Ureter (tissue), 1 donor: ENCODE results near the gene SLC23A3. TPM values are rescaled to one million over a fixed set of nuclear protein-coding genes. Genes with fewer than 3 reads are reported as not detected.

Source experiments
- DNase-seq: peaks from one replicate; pipeline ENCODE4 v3.0.0-alpha.2; 2020; ENCODE audit warnings: low spot score
- total RNA-seq: library from RNA; stranded (reverse); gene quantifications from one replicate; pipeline ENCODE4 v1.2.4, GENCODE V29; 2023
- donor health status: DM: yes; HTN: yes; CAD: no.

SLC23A3 gene, protein sequence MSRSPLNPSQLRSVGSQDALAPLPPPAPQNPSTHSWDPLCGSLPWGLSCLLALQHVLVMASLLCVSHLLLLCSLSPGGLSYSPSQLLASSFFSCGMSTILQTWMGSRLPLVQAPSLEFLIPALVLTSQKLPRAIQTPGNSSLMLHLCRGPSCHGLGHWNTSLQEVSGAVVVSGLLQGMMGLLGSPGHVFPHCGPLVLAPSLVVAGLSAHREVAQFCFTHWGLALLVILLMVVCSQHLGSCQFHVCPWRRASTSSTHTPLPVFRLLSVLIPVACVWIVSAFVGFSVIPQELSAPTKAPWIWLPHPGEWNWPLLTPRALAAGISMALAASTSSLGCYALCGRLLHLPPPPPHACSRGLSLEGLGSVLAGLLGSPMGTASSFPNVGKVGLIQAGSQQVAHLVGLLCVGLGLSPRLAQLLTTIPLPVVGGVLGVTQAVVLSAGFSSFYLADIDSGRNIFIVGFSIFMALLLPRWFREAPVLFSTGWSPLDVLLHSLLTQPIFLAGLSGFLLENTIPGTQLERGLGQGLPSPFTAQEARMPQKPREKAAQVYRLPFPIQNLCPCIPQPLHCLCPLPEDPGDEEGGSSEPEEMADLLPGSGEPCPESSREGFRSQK
- total RNA-seq: 1.6 TPM

- no peak for DNase-seq
Observed at GRCh38 chr2:219169930-219170654, at the start of gene SLC23A3. Gene SLC23A3, minus strand, starts transcription at chr2:219170029. Its CDS starts 45 bp downstream, at chr2:219169984.

- DNase-seq: peak; percentile 96
Observed at GRCh38 chr2:219218732-219219701, 49.2 kb upstream of the SLC23A3 start, which contains the start of gene ABCB6. Gene ABCB6, minus strand, starts transcription at chr2:219218958. Its CDS starts 285 bp downstream, at chr2:219218673.

GRCh38 chr2:219218217-219218731 lies 48.4 kb upstream of the SLC23A3 start:
- no peak for DNase-seq

- no peak for DNase-seq
Observed at GRCh38 chr2:219216535-219216915, 46.7 kb upstream of the SLC23A3 start.

- DNase-seq: no peak
Observed at GRCh38 chr2:219215871-219216534, 46.2 kb upstream of the SLC23A3 start.

- DNase-seq: no peak
Observed at GRCh38 chr2:219214786-219215185, 45.0 kb upstream of the SLC23A3 start.

- no peak for DNase-seq
Observed at GRCh38 chr2:219214141-219214540, 44.3 kb upstream of the SLC23A3 start.

- DNase-seq: no peak
Observed at GRCh38 chr2:219213486-219214071, 43.8 kb upstream of the SLC23A3 start.

GRCh38 chr2:219213026-219213415 lies 43.2 kb upstream of the SLC23A3 start:
- DNase-seq: no peak

DNA sequence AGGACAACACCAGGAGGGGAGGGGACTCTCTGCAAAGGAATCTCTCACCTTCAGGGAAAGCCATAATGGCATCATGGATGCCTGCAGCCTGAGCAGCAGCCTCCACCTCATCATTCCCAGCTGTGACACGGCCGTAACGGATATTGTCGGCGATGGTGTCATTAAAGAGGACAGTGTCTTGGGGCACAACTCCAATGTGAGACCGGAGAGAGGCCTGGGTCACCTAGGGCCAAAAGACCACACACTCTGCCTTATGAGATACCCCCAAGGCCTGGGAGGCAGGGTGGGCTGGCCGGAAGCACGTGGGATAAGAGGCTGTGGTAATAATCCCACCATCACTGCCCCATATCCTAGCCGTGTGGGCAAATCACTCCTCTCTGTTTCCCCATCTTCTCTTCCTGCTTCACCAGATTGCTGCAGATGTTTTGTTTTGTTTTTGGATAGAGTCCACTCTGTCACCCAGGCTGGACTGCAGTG lies 41.1 kb upstream of the SLC23A3 start:
- DNase-seq: no peak

DNA sequence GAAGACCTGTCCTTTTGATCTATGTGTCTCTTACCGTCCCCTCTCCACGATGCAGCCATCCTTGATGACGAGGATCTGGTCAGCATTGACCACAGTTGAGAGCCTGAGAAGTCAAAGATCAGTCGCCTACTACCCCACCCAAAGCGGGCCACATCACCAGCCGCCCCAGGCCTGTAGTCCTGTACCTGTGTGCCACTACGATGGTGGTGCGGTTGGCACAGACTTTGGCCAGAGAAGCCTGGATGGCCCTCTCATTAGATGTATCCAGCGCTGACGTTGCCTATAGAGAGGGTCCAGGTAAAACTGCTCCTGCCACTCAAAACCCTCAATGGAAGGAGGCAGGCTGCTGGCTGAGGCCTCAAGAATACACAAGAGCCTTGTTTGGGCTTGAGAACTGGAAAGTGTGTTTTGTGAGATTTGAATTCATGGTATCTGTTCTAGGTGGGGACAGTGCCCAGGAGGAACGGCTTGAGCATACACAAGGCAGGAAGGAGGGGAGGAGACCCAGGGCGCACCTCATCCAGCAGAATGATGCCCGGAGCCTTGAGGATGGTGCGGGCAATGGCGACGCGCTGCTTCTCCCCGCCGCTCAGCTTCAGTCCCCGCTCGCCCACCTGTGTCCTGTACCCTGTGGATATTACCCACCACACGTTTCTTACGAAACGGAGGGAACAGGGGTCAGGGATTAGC lies 40.5 kb upstream of the SLC23A3 start:
- no peak for DNase-seq

DNA sequence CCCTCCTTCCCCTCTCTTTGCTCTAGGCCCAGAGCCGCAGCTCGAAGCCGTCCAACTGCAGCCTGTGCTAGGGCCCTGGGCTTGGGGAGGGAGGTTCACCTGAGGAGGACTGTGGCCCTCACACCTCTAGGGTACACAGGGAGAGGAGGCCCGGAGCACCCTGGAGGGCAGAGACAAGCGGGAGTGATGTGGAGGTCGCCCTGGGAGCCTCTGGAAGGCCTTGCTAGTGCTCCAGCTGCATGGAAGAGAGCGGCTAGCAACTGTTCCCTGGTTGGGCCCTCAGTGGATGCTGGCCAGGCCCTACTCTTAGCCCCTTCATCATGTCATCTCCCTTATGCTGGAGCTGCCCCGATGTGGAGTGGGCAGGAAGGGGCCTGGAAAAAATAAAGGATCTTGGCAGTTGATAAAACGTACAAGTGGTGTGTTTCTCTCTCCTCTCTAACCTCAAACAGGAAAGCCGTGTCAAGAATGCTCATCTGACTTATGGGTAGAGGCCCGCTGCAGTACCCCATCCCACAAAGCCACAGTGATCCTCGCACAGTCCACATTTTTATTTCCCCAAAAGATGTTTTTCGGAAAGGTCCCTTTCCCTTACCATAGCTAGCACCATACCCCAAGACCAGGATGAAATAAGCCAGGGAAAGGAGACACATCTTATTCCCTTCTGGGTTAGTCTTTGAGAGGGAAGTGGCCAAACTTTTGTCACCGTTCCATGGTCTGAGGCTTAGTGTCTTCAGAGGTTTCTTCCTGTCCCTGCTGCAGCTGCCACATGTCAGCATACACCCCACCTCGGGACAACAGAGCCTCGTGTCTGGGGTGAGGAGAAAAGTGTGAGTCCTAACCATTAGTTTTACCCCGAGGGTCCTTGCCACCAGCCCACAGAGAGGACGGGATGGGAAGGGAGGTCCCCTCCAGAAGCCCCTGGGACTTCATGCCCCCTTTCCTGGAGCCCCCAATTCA lies 39.7 kb upstream of the SLC23A3 start:
- no peak for DNase-seq

- no peak for DNase-seq
Observed at GRCh38 chr2:219207884-219208740, 38.3 kb upstream of the SLC23A3 start.

- no peak for DNase-seq
Observed at GRCh38 chr2:219207134-219207883, 37.5 kb upstream of the SLC23A3 start.

GRCh38 chr2:219206328-219207133 lies 36.7 kb upstream of the SLC23A3 start, which contains the start of gene ZFAND2B:
Gene ZFAND2B, plus strand, starts transcription at chr2:219206782. Its CDS starts 206 bp downstream, at chr2:219206988.
- peak; percentile 95 for DNase-seq

GRCh38 chr2:219205981-219206327 lies 36.1 kb upstream of the SLC23A3 start:
- DNase-seq: no peak
